TTC549 (cell line): ENCODE data around the gene FSTL3.
"Not testable (repeated sequence)": the region's sequence is repeated elsewhere in the genome, so short reads cannot be mapped to it uniquely, and the experiment has no call there.

Experiments
- FAIRE-seq: peaks from 2 replicates; lab custom pipeline; 2012; peaks lifted over from hg19 to GRCh38; lab: Jason Lieb, UNC

FSTL3 gene

GRCh38 chr19:661427-662196, 14.6 kb upstream of the FSTL3 start:
- no peak for FAIRE-seq

GRCh38 chr19:662207-662961, 13.8 kb upstream of the FSTL3 start:
- FAIRE-seq, result no peak

GRCh38 chr19:662962-663681, 13.1 kb upstream of the FSTL3 start, which contains the start of gene RNF126:
Gene RNF126 (minus strand): TSS chr19:663214. CDS start chr19:663121, 93 bp downstream.
- no peak for FAIRE-seq

- FAIRE-seq, result no peak
Measured at GRCh38 chr19:663682-664117, 12.5 kb upstream of the FSTL3 start.

- no peak for FAIRE-seq
Measured at GRCh38 chr19:664913-665443, 11.2 kb upstream of the FSTL3 start.

GRCh38 chr19:666985-667573, 9.1 kb upstream of the FSTL3 start:
- not testable (repeated sequence) for FAIRE-seq

- FAIRE-seq, result not testable (repeated sequence)
Measured at GRCh38 chr19:668675-669434, 7.3 kb upstream of the FSTL3 start.

- no peak for FAIRE-seq
Measured at GRCh38 chr19:670609-671075, 5.5 kb upstream of the FSTL3 start.

GRCh38 chr19:674282-675151, 1.7 kb upstream of the FSTL3 start:
- FAIRE-seq, result no peak

- no peak for FAIRE-seq
Measured at GRCh38 chr19:676007-676338, 219 bp upstream of the FSTL3 start.

GRCh38 chr19:677201-677600, 1.0 kb downstream of the FSTL3 start:
- no peak for FAIRE-seq

GRCh38 chr19:677601-678436, 1.6 kb downstream of the FSTL3 start:
- no peak for FAIRE-seq

- FAIRE-seq, result no peak
Measured at GRCh38 chr19:678791-679388, 2.7 kb downstream of the FSTL3 start.

GRCh38 chr19:679418-680286, 3.5 kb downstream of the FSTL3 start:
- FAIRE-seq, result no peak

- no peak for FAIRE-seq
Measured at GRCh38 chr19:680287-681028, 4.3 kb downstream of the FSTL3 start.

GRCh38 chr19:681029-682019, 5.1 kb downstream of the FSTL3 start:
- no peak for FAIRE-seq
